K562 (cell line): Measurements from ENCODE around the gene NSUN3.

Experiments
- CBX8 ChIP-seq: fragments of 200-600 bp; sonication (generic); IDR thresholded peaks from 2 replicates; pipeline ENCODE4 v1.6.1; 2012; ENCODE audit warnings: borderline replicate concordance, mixed run types, low read depth, mild to moderate bottlenecking, moderate library complexity, mixed read lengths, low read length, control low read depth, inconsistent platforms; ENCODE audit not compliant: poor library complexity, severe bottlenecking; ENCODE audit errors: extremely low read depth
- HCFC1 ChIP-seq: IDR thresholded peaks from 2 replicates; pipeline ENCODE4 v1.6.1; 2012; ENCODE audit warnings: low read depth, low read length, improper control_type of control experiment
- HNRNPUL1 ChIP-seq: fragments of 200-400 bp; formaldehyde crosslinking; IDR thresholded peaks from 2 replicates; pipeline ENCODE4 v1.6.1; 2017; ENCODE audit warnings: low read length
- KDM1A ChIP-seq, 2 experiments: fragments of 450-650 bp; IDR thresholded peaks; 2 replicates each; pipeline ENCODE4 v1.6.1; 2016; ENCODE audit warnings: mild to moderate bottlenecking in 2 of 2
- NFYB ChIP-seq: IDR thresholded peaks from 2 replicates; pipeline ENCODE4 v1.6.1; 2011; ENCODE audit warnings: mild to moderate bottlenecking, moderate library complexity; ENCODE audit not compliant: insufficient read length; ENCODE audit errors: extremely low read depth
- POLR2AphosphoS5 ChIP-seq: IDR thresholded peaks from 2 replicates; pipeline ENCODE4 v1.6.1; 2011; ENCODE audit warnings: mild to moderate bottlenecking, low read depth, low read length, moderate library complexity; ENCODE audit not compliant: control insufficient read depth, insufficient read depth
- SIX5 ChIP-seq, 2 experiments: IDR thresholded peaks; 2 replicates each; pipeline ENCODE4 v1.6.1; 2011; ENCODE audit warnings: low read length in 2 of 2, borderline replicate concordance in 1 of 2, low read depth in 1 of 2, mild to moderate bottlenecking in 1 of 2, moderate library complexity in 1 of 2; ENCODE audit not compliant: insufficient read depth in 1 of 2
- SP1 ChIP-seq: sonication (generic); formaldehyde crosslinking; IDR thresholded peaks from 2 replicates; pipeline ENCODE4 v1.8.1; 2022; ENCODE audit warnings: mild to moderate bottlenecking, missing genetic modification reagents
- ZNF23 ChIP-seq: fragments of 250-450 bp; sonication (Bioruptor Pico); IDR thresholded peaks from 2 replicates; pipeline ENCODE4 v1.4.0; 2020; ENCODE audit warnings: mild to moderate bottlenecking
- TF ChIP-seq, protein P1 (sequence below): sonication (generic); formaldehyde crosslinking; IDR thresholded peaks from 2 replicates; pipeline ENCODE4 v1.8.0; 2022; ENCODE audit warnings: missing genetic modification reagents, mild to moderate bottlenecking, borderline replicate concordance

DNA sequence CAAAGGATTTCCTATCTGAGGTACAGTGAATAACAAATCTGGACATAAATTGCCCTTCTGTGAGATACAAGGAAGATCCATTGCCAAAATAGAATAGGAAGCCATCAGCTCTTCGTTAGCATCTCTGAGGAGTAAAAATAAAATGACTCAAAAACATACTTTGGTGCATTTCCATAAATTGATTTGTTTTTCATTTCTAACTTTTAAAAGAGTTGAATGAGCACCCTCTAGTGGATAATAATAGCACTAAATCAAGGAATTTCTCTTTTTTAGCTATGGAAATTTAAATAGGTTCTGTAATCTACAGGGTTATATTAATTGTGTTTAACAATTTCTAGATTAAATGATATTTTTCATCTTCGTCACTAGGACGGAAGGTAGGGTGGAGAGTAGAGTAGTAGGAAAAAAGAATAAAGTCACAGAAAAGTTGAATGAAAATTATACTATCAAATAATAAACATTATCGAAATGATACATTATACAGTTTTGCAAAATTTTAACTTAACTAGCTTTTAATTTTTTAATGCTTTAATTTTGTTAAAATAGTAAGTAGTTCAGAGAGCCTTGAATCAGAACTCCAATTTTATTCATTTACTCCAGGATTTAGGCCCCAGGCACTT lies 6.4 kb downstream of the NSUN3 start:
- TF ChIP-seq NFYB (no peak), HNRNPUL1 (no peak), KDM1A (IDR thresholded peaks at IDR 0.05) (no peak), SP1 (CRISPR knock-in tag) (no peak), CBX8 (no peak), HCFC1 (no peak), POLR2AphosphoS5 (no peak), SIX5 (IDR thresholded peaks at IDR 0.05; ENCODE audit: borderline replicate concordance in 1 of 2, insufficient read depth in 1 of 2, low read depth in 1 of 2, low read length in 2 of 2) (no peak), ZNF23 (CRISPR knock-in tag) (no peak)
- TF ChIP-seq, protein P1, sequence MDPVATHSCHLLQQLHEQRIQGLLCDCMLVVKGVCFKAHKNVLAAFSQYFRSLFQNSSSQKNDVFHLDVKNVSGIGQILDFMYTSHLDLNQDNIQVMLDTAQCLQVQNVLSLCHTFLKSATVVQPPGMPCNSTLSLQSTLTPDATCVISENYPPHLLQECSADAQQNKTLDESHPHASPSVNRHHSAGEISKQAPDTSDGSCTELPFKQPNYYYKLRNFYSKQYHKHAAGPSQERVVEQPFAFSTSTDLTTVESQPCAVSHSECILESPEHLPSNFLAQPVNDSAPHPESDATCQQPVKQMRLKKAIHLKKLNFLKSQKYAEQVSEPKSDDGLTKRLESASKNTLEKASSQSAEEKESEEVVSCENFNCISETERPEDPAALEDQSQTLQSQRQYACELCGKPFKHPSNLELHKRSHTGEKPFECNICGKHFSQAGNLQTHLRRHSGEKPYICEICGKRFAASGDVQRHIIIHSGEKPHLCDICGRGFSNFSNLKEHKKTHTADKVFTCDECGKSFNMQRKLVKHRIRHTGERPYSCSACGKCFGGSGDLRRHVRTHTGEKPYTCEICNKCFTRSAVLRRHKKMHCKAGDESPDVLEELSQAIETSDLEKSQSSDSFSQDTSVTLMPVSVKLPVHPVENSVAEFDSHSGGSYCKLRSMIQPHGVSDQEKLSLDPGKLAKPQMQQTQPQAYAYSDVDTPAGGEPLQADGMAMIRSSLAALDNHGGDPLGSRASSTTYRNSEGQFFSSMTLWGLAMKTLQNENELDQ (CRISPR knock-in tag): no peak
